CD1c-positive myeloid dendritic cell (primary cell): ENCODE results near the gene CRY2.

Experiments used
- DNase-seq: peaks from one replicate; pipeline ENCODE4 v3.0.0-alpha.2; 2016; ENCODE audit errors: extremely low spot score

The CRY2 gene

GRCh38 chr11:45930951-45931570, 83.8 kb downstream of the CRY2 start:
- no peak for DNase-seq

GRCh38 chr11:45931739-45932138, 84.5 kb downstream of the CRY2 start:
- DNase-seq: peak; percentile 21

DNA sequence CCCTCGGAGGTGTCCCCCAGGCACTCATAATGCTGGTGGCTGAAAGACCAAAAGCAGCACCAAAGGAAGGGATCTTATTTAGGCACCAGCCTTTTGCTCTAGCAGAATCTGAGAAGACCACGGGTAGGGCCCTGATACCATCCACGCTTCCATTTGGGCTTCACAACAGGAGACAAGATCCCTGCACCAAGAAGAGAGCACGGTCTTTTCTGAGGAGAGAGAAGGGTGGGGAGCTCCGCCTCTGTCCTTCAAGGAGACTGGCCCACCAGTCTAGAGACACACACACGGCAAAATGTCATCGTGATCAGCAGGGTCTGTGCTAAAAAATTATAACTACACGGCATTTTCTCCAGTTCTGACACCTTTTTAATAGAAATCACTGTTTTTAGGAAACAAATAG, 84.9 kb downstream of the CRY2 start:
- DNase-seq: no peak
